ENCODE measurements around the gene TUB.

The TUB gene

DNA sequence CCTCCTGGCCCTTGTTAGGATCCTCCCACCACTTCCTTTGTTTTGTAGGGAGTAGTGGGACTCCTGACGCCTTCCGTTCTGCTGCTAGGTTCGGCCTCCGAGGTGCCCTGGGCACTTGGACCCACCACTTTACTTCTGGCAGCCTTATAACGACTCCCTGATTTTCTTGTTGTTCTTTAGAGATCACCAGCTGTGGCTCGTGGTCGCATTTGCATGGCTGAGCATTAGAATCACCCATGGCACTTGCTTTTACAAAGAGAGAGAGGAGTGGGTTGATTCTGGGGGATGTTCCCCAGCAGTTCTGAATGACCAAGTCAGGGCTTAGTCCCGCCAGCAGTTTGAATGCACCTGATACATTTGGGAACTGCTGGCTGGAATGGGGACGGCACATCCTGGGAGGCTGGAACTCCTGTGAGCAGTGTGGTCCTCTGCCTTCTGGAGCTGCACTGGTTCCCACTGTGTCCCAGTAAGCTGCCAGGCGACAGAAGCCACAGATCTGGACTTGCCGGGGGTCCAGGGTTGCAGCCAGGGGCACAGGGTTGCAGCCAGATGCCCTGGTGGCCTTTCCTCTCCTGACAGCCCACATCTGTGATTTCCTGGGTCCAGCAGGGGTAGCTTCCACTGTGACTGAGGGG lies 4.1 kb downstream of the TUB start:
- H3K9me3 ChIP-seq (replicated peaks; ENCODE audit: insufficient read depth, low read length) = no peaks in the 10 kb centered on the region
- no peaks in the 10 kb centered on the region for H4K20me1 ChIP-seq (ENCODE audit: insufficient read depth, low read length)
- H3K27me3 ChIP-seq (replicated peaks; ENCODE audit: insufficient read depth, low read length) = no peaks in the 10 kb centered on the region
- no peaks in the 10 kb centered on the region for H3K79me2 ChIP-seq (ENCODE audit: low read length)
- no peaks in the 10 kb centered on the region for H3K36me3 ChIP-seq (replicated peaks; ENCODE audit: insufficient read depth, low read length)
- H3K9me2 ChIP-seq (replicated peaks; ENCODE audit: insufficient read depth, low read length) = no peaks in the 10 kb centered on the region
- no peak overlapping the region for H2AFZ ChIP-seq (ENCODE audit: low read length)
- no peaks in the 10 kb centered on the region for H3K4me1 ChIP-seq (ENCODE audit: low read length)
- H3K4me3 ChIP-seq (ENCODE audit: low read length) = no peak overlapping the region
- DNase-seq = no peak
- TF ChIP-seq CTCF (IDR thresholded peaks at IDR 0.05; ENCODE audit: low read length) (no peak), EZH2phosphoT487 (IDR thresholded peaks at IDR 0.05; ENCODE audit: low read length) (no peak), EZH2 (optimal IDR thresholded peaks at IDR 0.05; ENCODE audit: low read depth, low read length) (no peak)
- H3K9ac ChIP-seq (ENCODE audit: low read length) = no peak overlapping the region
- no peak overlapping the region for H3K4me2 ChIP-seq (ENCODE audit: low read depth, low read length)
- H3K27ac ChIP-seq (ENCODE audit: low read length) = no peak overlapping the region
- no peaks in the 10 kb centered on the region for H3F3A ChIP-seq (ENCODE audit: insufficient read depth, low read length)

DNA sequence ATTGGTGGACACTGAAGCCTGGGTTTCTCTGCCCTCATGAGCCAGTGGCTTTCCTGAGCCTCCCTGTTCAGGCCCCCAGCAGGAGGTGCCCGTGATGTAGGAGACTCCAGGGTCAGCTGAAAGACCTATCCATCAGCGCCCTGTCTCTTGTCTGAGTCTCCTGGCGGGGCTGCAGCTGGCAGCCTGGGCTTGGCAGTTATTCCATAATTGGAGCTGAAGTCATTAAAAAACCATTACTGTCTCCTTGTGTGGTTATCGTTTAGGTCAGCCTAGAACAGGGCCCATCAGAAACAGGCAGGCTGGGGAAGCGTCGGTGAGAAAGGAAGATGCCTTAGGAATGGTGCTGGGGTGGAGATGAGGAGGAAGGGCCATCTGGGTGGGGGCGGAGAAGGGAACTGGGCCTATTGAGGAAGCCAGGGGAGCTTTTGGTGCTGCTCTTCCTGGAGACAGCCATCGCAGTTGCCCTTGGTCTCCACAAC lies 5.0 kb downstream of the TUB start:
- Histone ChIP-seq H3K36me3 (replicated peaks; ENCODE audit: insufficient read depth, low read length) (no peaks in the 10 kb centered on the region), H3F3A (ENCODE audit: insufficient read depth, low read length) (no peaks in the 10 kb centered on the region), H3K27me3 (replicated peaks; ENCODE audit: insufficient read depth, low read length) (no peaks in the 10 kb centered on the region), H2AFZ (ENCODE audit: low read length) (no peak overlapping the region), H3K9ac (ENCODE audit: low read length) (no peak overlapping the region), H3K4me1 (ENCODE audit: low read length) (no peaks in the 10 kb centered on the region), H3K27ac (ENCODE audit: low read length) (no peak overlapping the region), H3K79me2 (ENCODE audit: low read length) (no peaks in the 10 kb centered on the region), H4K20me1 (ENCODE audit: insufficient read depth, low read length) (no peaks in the 10 kb centered on the region), H3K9me3 (replicated peaks; ENCODE audit: insufficient read depth, low read length) (no peaks in the 10 kb centered on the region), H3K4me2 (ENCODE audit: low read depth, low read length) (no peak overlapping the region), H3K4me3 (ENCODE audit: low read length) (no peak overlapping the region), H3K9me2 (replicated peaks; ENCODE audit: insufficient read depth, low read length) (no peaks in the 10 kb centered on the region)
- no peak for TF ChIP-seq EZH2phosphoT487 (IDR thresholded peaks at IDR 0.05; ENCODE audit: low read length)
- no peak for TF ChIP-seq CTCF (IDR thresholded peaks at IDR 0.05; ENCODE audit: low read length)
- TF ChIP-seq EZH2 (optimal IDR thresholded peaks at IDR 0.05; ENCODE audit: low read depth, low read length) = no peak
- DNase-seq = no peak

GRCh38 chr11:8086571-8086970 lies 5.6 kb downstream of the TUB start:
- no peak overlapping the region for H3K4me2 ChIP-seq (ENCODE audit: low read depth, low read length)
- no peak for DNase-seq
- no peaks in the 10 kb centered on the region for H4K20me1 ChIP-seq (ENCODE audit: insufficient read depth, low read length)
- no peak overlapping the region for H2AFZ ChIP-seq (ENCODE audit: low read length)
- H3K79me2 ChIP-seq (ENCODE audit: low read length) = no peaks in the 10 kb centered on the region
- no peaks in the 10 kb centered on the region for H3K9me3 ChIP-seq (replicated peaks; ENCODE audit: insufficient read depth, low read length)
- no peak overlapping the region for H3K4me3 ChIP-seq (ENCODE audit: low read length)
- H3K9me2 ChIP-seq (replicated peaks; ENCODE audit: insufficient read depth, low read length) = no peaks in the 10 kb centered on the region
- no peaks in the 10 kb centered on the region for H3K36me3 ChIP-seq (replicated peaks; ENCODE audit: insufficient read depth, low read length)
- no peak overlapping the region for H3K9ac ChIP-seq (ENCODE audit: low read length)
- no peak overlapping the region for H3K27ac ChIP-seq (ENCODE audit: low read length)
- H3K4me1 ChIP-seq (ENCODE audit: low read length) = no peaks in the 10 kb centered on the region
- TF ChIP-seq EZH2 (optimal IDR thresholded peaks at IDR 0.05; ENCODE audit: low read depth, low read length) (no peak), EZH2phosphoT487 (IDR thresholded peaks at IDR 0.05; ENCODE audit: low read length) (no peak), CTCF (IDR thresholded peaks at IDR 0.05; ENCODE audit: low read length) (no peak)
- H3F3A ChIP-seq (ENCODE audit: insufficient read depth, low read length) = no peaks in the 10 kb centered on the region
- no peaks in the 10 kb centered on the region for H3K27me3 ChIP-seq (replicated peaks; ENCODE audit: insufficient read depth, low read length)

Data from MM.1S (cell line).